ENCODE measurements around the gene SLC25A23. TPM values are rescaled to one million over a fixed set of nuclear protein-coding genes. Genes with fewer than 3 reads are reported as not detected.
"Not testable (repeated sequence)": the region's sequence is repeated elsewhere in the genome, so short reads cannot be mapped to it uniquely, and the experiment has no call there.

The SLC25A23 gene
- 35.0 and 42.9 TPM in 2 replicates for total RNA-seq (2021)
- long read RNA-seq, partial matches to known transcripts = 1 of 11 reads
- long read RNA-seq, other reads (novel, unspliced or antisense) = 10 of 11 reads

DNA sequence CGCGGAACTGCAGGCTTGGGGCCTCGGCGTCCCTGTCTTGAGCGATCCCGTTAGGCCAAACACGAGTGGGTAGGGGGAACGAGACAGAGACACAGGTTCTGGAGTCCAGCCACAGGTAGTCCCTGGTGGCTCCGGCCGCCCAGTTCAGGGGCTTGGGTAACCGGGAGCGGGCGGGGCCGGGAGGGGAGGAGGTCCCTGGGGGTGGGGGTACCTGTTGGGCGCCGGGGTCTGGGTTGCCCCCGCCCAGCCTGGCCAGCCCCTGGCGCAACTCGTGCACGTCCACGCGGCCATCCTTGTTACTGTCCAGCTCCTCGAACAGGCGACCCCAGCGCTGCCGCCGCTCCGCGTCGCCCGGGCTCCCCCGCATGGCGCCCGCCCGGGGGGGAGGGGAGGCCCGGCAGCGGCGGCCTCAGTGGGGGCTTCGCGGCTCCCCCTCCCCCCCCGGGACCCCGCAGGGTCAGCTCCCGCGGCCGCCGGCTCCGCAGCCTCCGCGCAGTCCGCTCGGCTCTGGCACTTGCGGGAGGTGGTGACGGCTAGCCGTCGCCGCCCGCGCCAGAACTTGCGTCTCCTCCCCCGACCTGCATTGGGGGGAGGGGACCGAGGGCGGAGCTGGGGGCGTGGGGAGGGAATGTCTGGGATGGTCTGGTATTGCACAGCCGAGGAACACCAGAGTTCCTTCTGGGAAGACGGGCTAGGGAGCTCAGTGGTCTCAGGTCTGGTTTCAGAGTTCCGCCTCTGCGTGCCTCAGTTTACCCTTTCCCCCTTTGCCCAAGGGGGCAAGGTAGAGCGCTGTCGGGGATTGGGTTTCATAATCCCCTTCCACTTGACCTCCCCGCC is at the start of gene SLC25A23:
Gene SLC25A23, minus strand, starts transcription at position 531 of the 837 bp plus-strand sequence. Its CDS starts 164 bp downstream, at position 367.
- H2BK20ac ChIP-seq (ENCODE audit: low read depth, low read length, poor library complexity, severe bottlenecking) = no peak within 1 kb of the TSS
- no CpG with 5 or more reads among the region's 70 CpGs for WGBS (ENCODE audit: extremely low coverage, insufficient read length, low lambda C conversion rate)
- peaks cover 12% of the 10 kb centered on the region for H3K27me3 Mint-ChIP-seq (ENCODE audit: low read depth)

DNA sequence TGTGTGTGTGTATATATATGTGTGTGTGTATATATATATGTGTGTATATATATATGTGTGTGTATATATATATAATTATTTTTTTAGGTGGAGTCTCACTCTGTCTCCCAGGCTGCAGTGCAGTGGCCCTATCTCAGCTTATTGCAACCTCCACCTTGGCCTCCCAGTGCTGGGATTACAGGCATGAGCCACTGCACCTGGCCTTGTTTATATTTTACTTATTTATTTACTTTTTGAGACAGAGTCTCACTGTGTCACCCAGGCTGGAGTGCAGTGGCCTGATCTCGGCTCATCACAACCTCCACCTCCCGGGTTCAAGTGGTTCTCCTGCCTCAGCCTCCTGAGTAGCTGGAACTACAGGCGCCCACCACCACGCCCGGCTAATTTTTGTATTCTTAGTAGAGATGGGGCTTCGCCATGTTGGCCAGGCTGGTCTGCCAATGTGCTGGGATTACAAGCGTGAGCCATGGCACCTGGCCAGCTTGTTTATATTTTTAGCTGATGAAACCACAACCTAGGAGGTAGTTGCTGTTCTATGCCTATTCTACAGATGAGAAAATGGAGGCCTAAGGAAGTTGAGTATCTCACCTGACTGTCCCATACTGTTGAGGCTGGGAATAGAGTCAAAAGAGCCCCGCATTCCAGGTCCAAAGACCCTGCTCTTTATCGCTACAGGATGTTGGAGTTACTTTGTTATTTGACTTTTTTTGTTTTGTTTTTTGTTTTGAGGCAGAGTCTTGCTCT is 48.6 kb upstream of the SLC25A23 start:
- H3K56ac ChIP-seq (ENCODE audit: insufficient read length, low read depth, low read length); DNase-seq; H3K27ac Mint-ChIP-seq; H2BK15ac ChIP-seq (ENCODE audit: low read depth, low read length); H2AFZ ChIP-seq (ENCODE audit: low read length); H3K4me1 ChIP-seq (ENCODE audit: insufficient read depth, low read length); H3K36me3 Mint-ChIP-seq (ENCODE audit: insufficient read depth in 1 of 3, low read depth in 3 of 3); H3K27me3 ChIP-seq (ENCODE audit: insufficient read depth, low read length); H3K27ac ChIP-seq (ENCODE audit: insufficient read length, low read depth, low read length); H4K5ac ChIP-seq (ENCODE audit: insufficient read length, low read depth, low read length); H2BK20ac ChIP-seq (ENCODE audit: low read depth, low read length, poor library complexity, severe bottlenecking); H3K4me2 ChIP-seq (ENCODE audit: insufficient read depth, insufficient read length, low read length); H4K91ac ChIP-seq (ENCODE audit: insufficient read length, low read depth, low read length); H3K18ac ChIP-seq (ENCODE audit: insufficient read length, low read depth, low read length); H3T11ph ChIP-seq (ENCODE audit: low read length); H4K8ac ChIP-seq (replicated peaks; ENCODE audit: insufficient read length, low read depth, low read length); H3K9me3 ChIP-seq (ENCODE audit: control insufficient read depth, low read depth, low read length); H3K79me1 ChIP-seq (ENCODE audit: insufficient read depth, low read depth, low read length, poor library complexity, severe bottlenecking); H3K14ac ChIP-seq (ENCODE audit: insufficient read depth, low read length); H3K27me3 Mint-ChIP-seq (ENCODE audit: low read depth); H3K23me2 ChIP-seq (ENCODE audit: insufficient read length, low read depth, low read length, poor library complexity, severe bottlenecking); H3K4me3 Mint-ChIP-seq; H3K9ac ChIP-seq (ENCODE audit: extremely low read depth, insufficient read length, low read length); H3K23ac ChIP-seq (ENCODE audit: insufficient read length, low read depth, low read length); H3K4me1 Mint-ChIP-seq; H2AK5ac ChIP-seq (ENCODE audit: insufficient read length, low read length); H2BK12ac ChIP-seq (ENCODE audit: insufficient read length, low read depth, low read length); H3K79me2 ChIP-seq (ENCODE audit: insufficient read depth, low read length); H3K4ac ChIP-seq (ENCODE audit: low read depth, low read length); H3K9me3 Mint-ChIP-seq; H4K20me1 ChIP-seq (ENCODE audit: control insufficient read depth, insufficient read depth, insufficient read length); H2BK120ac ChIP-seq (ENCODE audit: low read depth, low read length, poor library complexity, severe bottlenecking); H2BK5ac ChIP-seq (ENCODE audit: insufficient read length, low read length): not testable (repeated sequence)
- WGBS (ENCODE audit: extremely low coverage, insufficient read length, low lambda C conversion rate) = no CpG with 5 or more reads among the region's 9 CpGs

More for the DNA sequence above, at the start of gene SLC25A23:
- Mint-ChIP-seq H3K27ac (peak within 1 kb of the TSS; percentile 90 to 98 (median 94); a peak in 5 of 7 replicates), H3K36me3 (ENCODE audit: insufficient read depth in 1 of 3, low read depth in 3 of 3) (peaks cover 13 to 20% (median 16%) of the 10 kb centered on the region in 3 experiments), H3K4me3 (peak within 1 kb of the TSS; percentile 89 to 98), H3K4me1 (peaks cover 11 to 16% of the 10 kb centered on the region in 2 experiments), H3K9me3 (peaks cover 0 to 4% of the 10 kb centered on the region in 2 experiments; a peak in 2 of 5 replicates)
- no peak within 1 kb of the TSS for H4K91ac ChIP-seq (ENCODE audit: insufficient read length, low read depth, low read length)
- peaks cover 4% of the 10 kb centered on the region for H3K23me2 ChIP-seq (ENCODE audit: insufficient read length, low read depth, low read length, poor library complexity, severe bottlenecking)
- H3K9me3 ChIP-seq (ENCODE audit: control insufficient read depth, low read depth, low read length) = peaks cover 2% of the 10 kb centered on the region
- no peak within 1 kb of the TSS for H2AFZ ChIP-seq (ENCODE audit: low read length)
- H3K79me1 ChIP-seq (ENCODE audit: insufficient read depth, low read depth, low read length, poor library complexity, severe bottlenecking) = no peaks in the 10 kb centered on the region
- H3K4ac ChIP-seq (ENCODE audit: low read depth, low read length) = no peak within 1 kb of the TSS
- no peaks in the 10 kb centered on the region for H3K27me3 ChIP-seq (ENCODE audit: insufficient read depth, low read length)
- no peak within 1 kb of the TSS for H4K5ac ChIP-seq (ENCODE audit: insufficient read length, low read depth, low read length)
- no peak within 1 kb of the TSS for H2BK120ac ChIP-seq (ENCODE audit: low read depth, low read length, poor library complexity, severe bottlenecking)
- no peak within 1 kb of the TSS for H2BK15ac ChIP-seq (ENCODE audit: low read depth, low read length)
- no peak within 1 kb of the TSS for H3K23ac ChIP-seq (ENCODE audit: insufficient read length, low read depth, low read length)
- H4K8ac ChIP-seq (replicated peaks; ENCODE audit: insufficient read length, low read depth, low read length) = no peak within 1 kb of the TSS
- H3K27ac ChIP-seq (ENCODE audit: insufficient read length, low read depth, low read length) = no peak within 1 kb of the TSS
- H3K9ac ChIP-seq (ENCODE audit: extremely low read depth, insufficient read length, low read length) = no peak within 1 kb of the TSS
- H3K4me2 ChIP-seq (ENCODE audit: insufficient read depth, insufficient read length, low read length) = peak within 1 kb of the TSS; percentile 76
- H3K4me1 ChIP-seq (ENCODE audit: insufficient read depth, low read length) = no peaks in the 10 kb centered on the region; the same call in 1 of the 2 replicates
- no peak within 1 kb of the TSS for H2BK12ac ChIP-seq (ENCODE audit: insufficient read length, low read depth, low read length)
- DNase-seq = peak; percentile 86
- no peak within 1 kb of the TSS for H2AK5ac ChIP-seq (ENCODE audit: insufficient read length, low read length)
- no peak within 1 kb of the TSS for H3K56ac ChIP-seq (ENCODE audit: insufficient read length, low read depth, low read length)
- H3K18ac ChIP-seq (ENCODE audit: insufficient read length, low read depth, low read length) = no peak within 1 kb of the TSS
- H3T11ph ChIP-seq (ENCODE audit: low read length) = no peak within 1 kb of the TSS
- TF ChIP-seq, protein P1, sequence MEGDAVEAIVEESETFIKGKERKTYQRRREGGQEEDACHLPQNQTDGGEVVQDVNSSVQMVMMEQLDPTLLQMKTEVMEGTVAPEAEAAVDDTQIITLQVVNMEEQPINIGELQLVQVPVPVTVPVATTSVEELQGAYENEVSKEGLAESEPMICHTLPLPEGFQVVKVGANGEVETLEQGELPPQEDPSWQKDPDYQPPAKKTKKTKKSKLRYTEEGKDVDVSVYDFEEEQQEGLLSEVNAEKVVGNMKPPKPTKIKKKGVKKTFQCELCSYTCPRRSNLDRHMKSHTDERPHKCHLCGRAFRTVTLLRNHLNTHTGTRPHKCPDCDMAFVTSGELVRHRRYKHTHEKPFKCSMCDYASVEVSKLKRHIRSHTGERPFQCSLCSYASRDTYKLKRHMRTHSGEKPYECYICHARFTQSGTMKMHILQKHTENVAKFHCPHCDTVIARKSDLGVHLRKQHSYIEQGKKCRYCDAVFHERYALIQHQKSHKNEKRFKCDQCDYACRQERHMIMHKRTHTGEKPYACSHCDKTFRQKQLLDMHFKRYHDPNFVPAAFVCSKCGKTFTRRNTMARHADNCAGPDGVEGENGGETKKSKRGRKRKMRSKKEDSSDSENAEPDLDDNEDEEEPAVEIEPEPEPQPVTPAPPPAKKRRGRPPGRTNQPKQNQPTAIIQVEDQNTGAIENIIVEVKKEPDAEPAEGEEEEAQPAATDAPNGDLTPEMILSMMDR (conservative IDR thresholded peaks at IDR 0.05) = no peak
- no peaks in the 10 kb centered on the region for H4K20me1 ChIP-seq (ENCODE audit: control insufficient read depth, insufficient read depth, insufficient read length)
- no peak within 1 kb of the TSS; the same call in 1 of the 2 replicates for H3K14ac ChIP-seq (ENCODE audit: insufficient read depth, low read length)
- H3K79me2 ChIP-seq (ENCODE audit: insufficient read depth, low read length) = no peaks in the 10 kb centered on the region
- H2BK5ac ChIP-seq (ENCODE audit: insufficient read length, low read length) = no peak within 1 kb of the TSS

Data from H9 (cell line).